Spleen (tissue), 11 donors: ENCODE measurements around the gene EYS. TPM values are rescaled to one million over a fixed set of nuclear protein-coding genes. Genes with fewer than 3 reads are reported as not detected.
"Not testable (repeated sequence)": the region's sequence is repeated elsewhere in the genome, so short reads cannot be mapped to it uniquely, and the experiment has no call there.

Experiments used
- DNase-seq: peaks from one replicate; pipeline ENCODE4 v3.0.0-alpha.2; 2020
- H3K27ac ChIP-seq, 8 donors: fragments of 200-600 bp; sonication (generic) in 7 of 8; 1 replicate in 4 of 8; 2 replicates in 4 of 8; pipeline versions ENCODE4 v1.5.0 to v1.8.0; 2016 to 2021; ENCODE audit warnings: inconsistent platforms in 4 of 8, mild to moderate bottlenecking in 4 of 8, moderate library complexity in 1 of 8
- H3K27me3 ChIP-seq, 7 donors: fragments of 200-600 bp; sonication (generic) in 6 of 7; replicated peaks in 1 of 7; 1 replicate in 4 of 7; 2 replicates in 3 of 7; pipeline versions ENCODE4 v1.5.0 to v1.8.0; 2016 to 2021; ENCODE audit warnings: inconsistent platforms in 3 of 7, mild to moderate bottlenecking in 1 of 7
- H3K36me3 ChIP-seq, 6 donors: fragments of 200-600 bp; sonication (generic) in 5 of 6; 1 replicate in 4 of 6; 2 replicates in 2 of 6; pipeline versions ENCODE4 v1.5.0 to v1.8.0; 2016 to 2021; ENCODE audit warnings: inconsistent platforms in 2 of 6
- H3K4me1 ChIP-seq, 6 donors: fragments of 200-600 bp; sonication (generic) in 5 of 6; 1 replicate in 3 of 6; 2 replicates in 3 of 6; pipeline versions ENCODE4 v1.5.0 to v1.8.0; 2016 to 2021; ENCODE audit warnings: inconsistent platforms in 3 of 6
- H3K4me3 ChIP-seq, 8 donors: fragments of 200-600 bp; sonication (generic) in 7 of 8; 1 replicate in 4 of 8; 2 replicates in 4 of 8; pipeline versions ENCODE4 v1.5.0 to v1.8.0; 2016 to 2021; ENCODE audit warnings: inconsistent platforms in 4 of 8, mild to moderate bottlenecking in 4 of 8, moderate library complexity in 2 of 8
- H3K9me3 ChIP-seq, 8 donors: fragments of 200-600 bp; sonication (generic) in 7 of 8; 1 replicate in 4 of 8; 2 replicates in 4 of 8; pipeline versions ENCODE4 v1.5.0 to v1.8.0; 2016 to 2021; ENCODE audit warnings: inconsistent platforms in 4 of 8
- CTCF ChIP-seq, 11 experiments: fragments of 200-600 bp in 7 of 11; fragments of 450-650 bp in 4 of 11; sonication (generic) in 4 of 11; IDR thresholded peaks in 8 of 11; conservative IDR thresholded peaks in 3 of 11; 1 replicate in 7 of 11; 2 replicates in 4 of 11; pipeline versions ENCODE4 v1.4.0 to v1.8.0; 2016 to 2021; ENCODE audit warnings: antibody characterized with exemption in 11 of 11, inconsistent platforms in 4 of 11, mild to moderate bottlenecking in 1 of 11
- POLR2A ChIP-seq, 3 donors: fragments of 450-650 bp; IDR thresholded peaks; one replicate each; pipeline ENCODE4 v1.5.1; 2017; ENCODE audit warnings: antibody characterized with exemption in 3 of 3, mild to moderate bottlenecking in 1 of 3
- POLR2AphosphoS5 ChIP-seq, 3 donors: sonication (generic); formaldehyde crosslinking; IDR thresholded peaks; one replicate each; pipeline ENCODE4 v1.5.1; 2017; ENCODE audit warnings: antibody characterized with exemption in 3 of 3
- WGBS, 5 donors: extraction: QIAGEN DNeasy Blood & Tissue Kit in 3 of 5; methylation state at CpG; one replicate each; pipeline versions ENCODE4 v1.1.5 to v1.1.7; 2013 to 2018; 5-methylcytosine and 5-hydroxymethylcytosine counted together
- intact Hi-C: fragments of 100-400 bp; cut with DNase I; formaldehyde crosslinking; loops from one replicate; pipeline ENCODE4 v1.15.0; 2023; ENCODE audit warnings: low total_unique reads
- polyA plus RNA-seq, 3 donors: library from polyadenylated mRNA; stranded (reverse); fragments of 200-250 nt; gene quantifications; one replicate each; pipeline ENCODE4 v1.2.1, GENCODE V29; 2013
- total RNA-seq, 7 donors: library from RNA; depleted of rRNA in 3 of 7; stranded (reverse); fragments of >200 nt in 3 of 7; fragmentation: NEBNext Ultra II Directional in 4 of 7; extraction: Animal tissue kit (Norgen Biotek cat#: 25700) in 4 of 7; gene quantifications; one replicate each; pipeline versions ENCODE4 v1.1.0 to v1.2.1, GENCODE V29; 2016 to 2021
- donor health status: healthy with polysubstance abuse.
- donor health status: DM: no; HTN: no; CAD: no; lungs with moderate emphysema.
- donor health status: DM: no; HTN: no; CAD: no.
- donor health status: Bipolar disorder and iron deficiency.
- donor health status: healthy.
- donor health status: DM: no; HTN: no; CAD: no.
- donor health status: DM: yes; HTN: yes; CAD: no.

EYS gene
- total and polyA plus RNA-seq, 10 donors = under 0.01 to 0.72 (median 0.28) TPM; not detected in 5

GRCh38 chr6:65006788-65007187 is 700.2 kb downstream of the EYS start:
- intact Hi-C loops = no loop called here
- Histone ChIP-seq H3K27me3 (no peaks in the 10 kb centered on the region), H3K27ac (no peak overlapping the region), H3K4me1 (no peaks in the 10 kb centered on the region), H3K4me3 (no peak overlapping the region), H3K36me3 (no peaks in the 10 kb centered on the region), H3K9me3 (peaks cover 0 to 38% (median 2%) of the 10 kb centered on the region in 8 donors)
- DNase-seq = no peak
- WGBS, 5 donors = 82 to 92% (median 90%) methylated on average over 2 of the region's 2 CpGs
- TF ChIP-seq POLR2AphosphoS5 (IDR thresholded peaks at IDR 0.05) (no peak), CTCF (IDR thresholded peaks at IDR 0.05 in 8 of 11, conservative IDR thresholded peaks at IDR 0.05 in 3 of 11) (no peak)

DNA sequence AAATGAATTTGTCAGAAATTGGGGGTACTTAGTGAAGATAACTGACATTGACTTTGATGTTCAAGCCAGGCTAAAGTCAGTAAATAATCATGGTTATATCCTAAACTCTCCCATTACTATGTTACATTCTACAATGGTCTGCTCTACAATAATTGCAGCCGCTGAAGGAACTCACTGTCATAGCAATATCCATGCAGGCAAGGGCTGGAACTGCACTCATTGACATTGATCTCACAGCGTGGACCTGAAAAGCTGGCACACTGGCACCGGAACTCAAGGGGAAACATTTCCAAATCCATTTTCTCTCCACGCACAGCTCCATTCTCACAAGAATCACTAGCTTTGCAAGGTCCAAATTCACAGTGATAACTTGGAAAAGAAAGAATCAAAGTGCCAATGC is 702.7 kb downstream of the EYS start:
- 87 to 94% (median 90%) methylated on average over 4 of the region's 4 CpGs for WGBS, 5 donors
- DNase-seq = no peak
- Histone ChIP-seq H3K27me3 (no peaks in the 10 kb centered on the region), H3K4me3 (no peak overlapping the region), H3K36me3 (no peaks in the 10 kb centered on the region), H3K4me1 (no peaks in the 10 kb centered on the region), H3K27ac (no peak overlapping the region), H3K9me3 (peaks cover 0 to 47% (median 6%) of the 10 kb centered on the region in 8 donors)
- TF ChIP-seq POLR2A (IDR thresholded peaks at IDR 0.05) (no peak), CTCF (IDR thresholded peaks at IDR 0.05 in 8 of 11, conservative IDR thresholded peaks at IDR 0.05 in 3 of 11) (no peak), POLR2AphosphoS5 (IDR thresholded peaks at IDR 0.05) (no peak)
- intact Hi-C loops = no loop called here

GRCh38 chr6:65002882-65003281 is 704.1 kb downstream of the EYS start:
- DNase-seq, H3K4me1 ChIP-seq, H3K36me3 ChIP-seq, H3K4me3 ChIP-seq, H3K27me3 ChIP-seq, intact Hi-C loops, H3K27ac ChIP-seq: not testable (repeated sequence)
- WGBS, 5 donors = 78 to 90% (median 84%) methylated on average over 4 of the region's 4 CpGs
- H3K9me3 ChIP-seq = peaks cover 0 to 41% (median 6%) of the 10 kb centered on the region in 8 donors

DNA sequence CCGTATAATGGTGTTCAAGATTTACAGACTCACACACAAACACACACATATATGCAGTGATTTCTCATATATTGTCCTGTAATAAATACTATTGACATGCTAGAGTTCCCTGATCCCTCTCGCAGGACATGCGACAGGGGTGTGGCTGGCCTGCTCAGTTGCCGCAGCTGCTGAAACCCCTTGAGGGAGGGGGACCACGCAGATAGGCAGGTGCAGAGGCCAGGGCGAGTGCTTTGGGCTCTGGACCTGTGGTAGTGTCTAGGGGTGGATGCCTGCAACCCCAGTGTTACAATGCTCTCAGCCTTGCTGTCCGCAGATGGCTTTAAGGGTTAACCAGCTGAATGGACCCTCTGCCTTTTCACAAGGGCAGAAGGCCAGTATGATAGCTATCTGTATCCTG is 706.2 kb downstream of the EYS start:
- 83 to 96% (median 91%) methylated on average over 7 of the region's 7 CpGs for WGBS, 5 donors
- no peak for DNase-seq

More for the DNA sequence above, 706.2 kb downstream of the EYS start:
- no peaks in the 10 kb centered on the region for H3K27me3 ChIP-seq
- intact Hi-C loops = no loop called here
- no peaks in the 10 kb centered on the region for H3K4me1 ChIP-seq
- H3K36me3 ChIP-seq = no peaks in the 10 kb centered on the region
- TF ChIP-seq POLR2A (IDR thresholded peaks at IDR 0.05) (no peak), CTCF (IDR thresholded peaks at IDR 0.05 in 8 of 11, conservative IDR thresholded peaks at IDR 0.05 in 3 of 11) (no peak), POLR2AphosphoS5 (IDR thresholded peaks at IDR 0.05) (no peak)
- H3K4me3 ChIP-seq = no peak overlapping the region
- H3K27ac ChIP-seq = no peak overlapping the region
- H3K9me3 ChIP-seq = peaks cover 0 to 38% (median 6%) of the 10 kb centered on the region in 8 donors
